NCI-H460 (cell line): Measurements from ENCODE around the gene MRPL33. TPM values are rescaled to one million over a fixed set of nuclear protein-coding genes. Genes with fewer than 3 reads are reported as not detected.

Experiments
- DNase-seq: peaks from one replicate; pipeline ENCODE4 v3.0.0-alpha.2; 2016; ENCODE audit warnings: low read depth; ENCODE audit errors: extremely low read depth
- total RNA-seq: library from RNA; depleted of rRNA; stranded (reverse); fragments of >200 nt; shearing (Covaris generic); gene quantifications from 2 replicates; pipeline ENCODE4 v1.2.3, GENCODE V29; 2014

Gene MRPL33
- total RNA-seq, 1 experiment from 2014 or later = 248 TPM

DNA sequence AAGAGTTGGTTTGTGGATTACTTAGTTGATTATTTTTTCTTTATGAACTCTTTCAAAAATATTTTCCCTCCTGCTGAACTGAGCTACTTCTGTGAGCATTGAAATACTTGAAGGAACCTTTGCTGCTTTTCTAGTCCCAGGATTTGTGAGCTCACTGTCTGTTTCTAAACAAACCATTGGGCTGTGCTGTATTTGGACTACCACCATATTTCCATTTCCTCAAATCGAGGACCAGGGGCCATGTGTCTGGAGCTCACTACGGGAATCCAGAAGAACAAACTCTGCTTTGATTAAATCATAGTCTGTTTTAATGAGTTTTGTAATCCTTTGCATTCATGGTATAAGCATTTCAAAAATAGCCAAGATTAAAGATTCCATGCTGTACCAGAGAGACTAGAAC lies 1.3 kb downstream of the MRPL33 start:
- DNase-seq = no peak

GRCh38 chr2:27773959-27774358 lies 2.4 kb downstream of the MRPL33 start:
- no peak for DNase-seq

DNA sequence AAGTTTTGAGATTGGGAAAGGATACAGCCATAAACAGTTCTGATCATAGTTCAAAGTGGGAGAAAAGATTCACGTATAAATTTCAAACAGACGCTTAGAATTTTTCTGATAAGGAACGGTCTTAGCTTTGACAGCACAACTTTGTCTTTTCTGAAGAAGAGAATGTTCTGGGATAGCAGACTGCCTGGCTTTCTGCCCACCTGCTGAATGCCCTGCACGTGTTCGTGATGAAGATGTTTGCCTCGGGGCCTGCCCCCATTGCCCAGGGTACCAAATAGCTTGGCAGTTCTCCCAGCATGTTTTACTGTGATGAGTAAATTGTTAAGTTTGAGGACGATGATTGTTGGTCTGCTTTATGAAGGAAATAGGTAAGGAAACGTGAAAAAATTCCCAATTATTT lies 4.6 kb downstream of the MRPL33 start:
- no peak for DNase-seq

- no peak for DNase-seq
These were observed 5.2 kb downstream of the MRPL33 start for GRCh38 chr2:27776696-27777095.

DNA sequence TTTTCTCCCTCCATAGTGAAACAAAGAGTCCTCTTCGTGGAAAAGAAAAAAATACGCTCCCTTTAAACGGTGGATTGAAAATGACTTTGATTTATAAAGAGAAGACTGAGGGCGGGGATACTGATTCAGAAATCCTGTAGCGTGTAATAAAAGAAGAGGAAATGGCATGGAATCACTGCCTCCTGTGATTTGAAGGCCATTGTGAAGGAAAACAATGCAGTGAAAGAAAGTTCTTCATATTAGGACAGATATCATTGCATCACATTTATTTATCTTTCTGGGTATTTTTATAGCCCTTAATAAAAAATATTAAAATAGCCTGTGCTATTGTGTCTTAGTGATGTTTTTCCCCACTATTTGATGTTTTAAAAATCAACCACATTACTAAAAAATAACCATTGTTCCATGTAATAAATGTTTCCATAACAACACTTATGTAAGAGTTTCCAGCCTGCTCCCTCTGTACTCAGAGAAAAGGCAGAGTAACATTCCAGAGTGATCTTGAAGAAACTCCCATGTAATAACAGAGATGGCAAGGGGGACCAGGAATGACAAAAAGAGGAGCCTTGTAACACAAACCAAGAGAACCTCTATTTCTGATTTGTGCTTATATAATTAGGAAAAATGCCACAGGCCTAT lies 8.0 kb downstream of the MRPL33 start:
- DNase-seq = no peak

- no peak for DNase-seq
These were observed 10.0 kb downstream of the MRPL33 start for GRCh38 chr2:27781496-27781895.

GRCh38 chr2:27782701-27783100 lies 11.2 kb downstream of the MRPL33 start:
- DNase-seq = no peak

DNA sequence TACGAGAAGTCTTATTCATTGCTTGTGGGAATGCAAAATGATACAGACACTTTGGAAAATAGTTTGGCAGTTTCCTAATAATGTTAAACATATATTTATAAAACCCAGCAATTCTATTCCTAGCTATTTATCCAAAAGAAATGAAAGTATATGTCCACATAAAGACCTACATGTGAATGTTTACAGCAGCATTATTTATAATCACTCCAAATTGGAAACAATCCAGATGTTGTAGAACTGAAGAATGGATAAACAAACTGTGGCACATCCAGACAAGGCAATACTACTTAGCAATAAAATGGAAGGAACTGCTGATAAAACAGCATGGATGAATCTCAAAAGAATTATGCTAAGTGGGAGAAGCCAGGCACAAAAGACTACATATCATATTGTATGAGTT lies 19.3 kb downstream of the MRPL33 start:
- no peak for DNase-seq

GRCh38 chr2:27792759-27793158 lies 21.2 kb downstream of the MRPL33 start:
- DNase-seq = no peak

- no peak for DNase-seq
These were observed 23.7 kb downstream of the MRPL33 start for GRCh38 chr2:27795093-27795834.

DNA sequence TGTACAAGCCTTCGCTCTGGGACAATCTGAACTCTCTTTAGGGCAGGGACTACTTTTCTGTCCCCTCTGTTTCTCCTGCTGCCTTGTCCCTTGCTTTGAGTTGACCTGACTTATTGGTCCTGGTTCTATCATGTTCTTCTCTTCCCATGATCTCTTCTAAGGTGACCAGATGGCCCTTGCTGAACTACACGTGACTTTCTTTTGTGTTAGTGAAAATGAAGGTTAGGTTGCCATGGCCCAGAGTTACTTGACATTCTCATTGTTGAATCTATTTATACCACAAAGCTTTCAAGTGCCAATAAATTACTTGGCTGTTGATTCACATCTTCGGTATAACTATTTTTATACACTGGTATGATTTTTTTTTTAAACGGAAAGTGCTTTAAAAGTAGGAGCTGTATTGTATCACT lies 24.4 kb downstream of the MRPL33 start:
- DNase-seq = no peak

- no peak for DNase-seq
These were observed 25.6 kb downstream of the MRPL33 start for GRCh38 chr2:27796791-27797765.

- no peak for DNase-seq
These were observed 26.3 kb downstream of the MRPL33 start for GRCh38 chr2:27797841-27798240.

- DNase-seq = no peak
These were observed 27.0 kb downstream of the MRPL33 start for GRCh38 chr2:27798486-27798885.

GRCh38 chr2:27798948-27799645 lies 27.6 kb downstream of the MRPL33 start:
- peak; percentile 97 for DNase-seq

- no peak for DNase-seq
These were observed 28.1 kb downstream of the MRPL33 start for GRCh38 chr2:27799646-27800010.

- DNase-seq = no peak
These were observed 29.3 kb downstream of the MRPL33 start for GRCh38 chr2:27800856-27801255.

- DNase-seq = peak; percentile 60
These were observed 31.0 kb downstream of the MRPL33 start for GRCh38 chr2:27802547-27802946.

DNA sequence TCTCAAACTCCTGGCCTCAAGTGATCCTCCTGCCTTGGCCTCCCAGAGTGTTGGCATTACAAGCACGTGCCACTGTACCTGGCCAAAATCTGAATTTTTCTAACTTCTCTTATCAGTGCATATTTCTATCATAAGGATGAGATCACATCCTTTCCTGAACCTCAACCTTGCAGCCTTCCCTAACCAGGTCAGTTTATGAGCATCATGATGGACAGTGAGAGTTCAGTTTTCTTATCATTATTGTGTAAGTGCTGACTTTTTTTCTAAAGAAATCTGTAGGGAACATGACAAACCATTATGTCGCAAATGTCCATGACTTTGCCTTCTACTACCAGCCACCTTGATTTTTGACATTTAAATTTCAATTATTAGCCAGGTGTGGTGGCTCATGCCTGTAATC lies 31.5 kb downstream of the MRPL33 start:
- DNase-seq = no peak

DNA sequence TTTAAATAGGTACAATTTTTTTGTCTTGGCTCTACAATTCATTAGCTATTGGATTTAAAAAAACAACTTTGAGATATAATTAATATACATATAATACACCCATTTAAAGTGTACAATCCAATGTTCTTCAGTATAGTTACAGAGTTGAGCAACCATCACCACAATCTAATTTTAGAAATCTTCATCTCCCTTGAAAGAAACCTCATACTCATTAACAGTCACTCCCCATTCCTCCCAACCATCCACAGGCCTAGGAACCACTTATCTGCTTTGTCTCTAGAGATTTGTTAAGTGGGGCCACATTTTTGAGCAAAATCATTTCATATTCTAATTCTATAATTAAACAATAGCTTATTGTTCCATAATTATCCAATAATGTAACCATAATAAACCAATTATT lies 32.6 kb downstream of the MRPL33 start:
- no peak for DNase-seq

DNA sequence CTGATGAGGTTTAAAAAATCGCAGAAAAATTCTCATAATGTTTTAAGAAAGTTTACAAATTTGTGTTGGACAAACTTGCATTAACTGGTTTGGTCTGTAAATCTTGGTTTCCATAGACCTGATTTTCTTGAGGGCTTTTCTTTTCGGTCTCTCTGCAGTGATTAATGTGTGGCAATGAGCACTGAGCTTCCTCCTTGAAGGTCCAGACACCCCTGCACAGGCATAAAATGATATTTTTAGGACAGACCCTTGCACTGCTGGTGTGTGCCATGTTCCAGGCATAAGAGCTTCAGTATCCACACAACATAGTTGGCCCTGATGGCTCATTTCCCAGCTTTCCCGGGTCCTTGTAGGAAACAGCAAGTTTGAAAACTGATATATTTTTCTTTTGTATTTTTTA lies 33.7 kb downstream of the MRPL33 start:
- no peak for DNase-seq
